Subcutaneous preadipocyte (primary cell): ENCODE results near the gene CSMD2. TPM values are rescaled to one million over a fixed set of nuclear protein-coding genes. Genes with fewer than 3 reads are reported as not detected.

Experiments used
- small RNA-seq: library from RNA; depleted of rRNA; stranded (forward); fragments of <200 nt; gene quantifications from one replicate; pipeline ENCODE3, GENCODE V24; 2012
- total RNA-seq: library from RNA; depleted of rRNA; stranded (reverse); fragments of >200 nt; gene quantifications from 2 replicates; pipeline ENCODE4 v1.2.3, GENCODE V29; 2012

The CSMD2 gene
- total RNA-seq: 0.37 and 3.5 TPM in 2 replicates

GRCh38 chr1:34164771-34165391, at the start of gene CSMD2:
Gene CSMD2 (minus strand): TSS chr1:34165230. CDS start chr1:34165097, 133 bp downstream.

GRCh38 chr1:34176830-34177603, 12.0 kb upstream of the CSMD2 start, which contains the start of gene C1orf94:
Gene C1orf94 (plus strand): TSS chr1:34176907. CDS start chr1:34177790, 883 bp downstream.

GRCh38 chr1:33863779-33864178, 301.3 kb downstream of the CSMD2 start, which contains the start of gene HMGB4:
Gene HMGB4 (plus strand): TSS chr1:33864079. CDS start chr1:33864192, 113 bp downstream.

GRCh38 chr1:33472269-33472980, 692.6 kb downstream of the CSMD2 start, which contains the start of gene ZSCAN20:
Gene ZSCAN20 (plus strand): TSS chr1:33472645. CDS start chr1:33479289, 6,644 bp downstream.

Small RNA genes within 50 kb of the gene (small RNA-seq; reads per million reads assigned to genes)
- gene RNA5SP42: 0.14 reads per million

Other genes with a start within 250 kb of the CSMD2 start
- gene C1orf94, start 11.7 kb upstream of the CSMD2 start, total RNA-seq: under 0.01 TPM in 1 of 2 replicates, not detected in the other